HG03175 (cell line): ENCODE data around the gene BRINP2.
A peak's percentile ranks its signal among the peaks of the same experiment; 100 is the strongest.

Experiments used
- ATAC-seq: cut with Tn5 transposase; IDR thresholded peaks from one replicate; pipeline ENCODE4 v1.9.1; 2021; ENCODE audit warnings: mild to moderate bottlenecking, moderate library complexity; ENCODE audit not compliant: unreplicated experiment

The BRINP2 gene

DNA sequence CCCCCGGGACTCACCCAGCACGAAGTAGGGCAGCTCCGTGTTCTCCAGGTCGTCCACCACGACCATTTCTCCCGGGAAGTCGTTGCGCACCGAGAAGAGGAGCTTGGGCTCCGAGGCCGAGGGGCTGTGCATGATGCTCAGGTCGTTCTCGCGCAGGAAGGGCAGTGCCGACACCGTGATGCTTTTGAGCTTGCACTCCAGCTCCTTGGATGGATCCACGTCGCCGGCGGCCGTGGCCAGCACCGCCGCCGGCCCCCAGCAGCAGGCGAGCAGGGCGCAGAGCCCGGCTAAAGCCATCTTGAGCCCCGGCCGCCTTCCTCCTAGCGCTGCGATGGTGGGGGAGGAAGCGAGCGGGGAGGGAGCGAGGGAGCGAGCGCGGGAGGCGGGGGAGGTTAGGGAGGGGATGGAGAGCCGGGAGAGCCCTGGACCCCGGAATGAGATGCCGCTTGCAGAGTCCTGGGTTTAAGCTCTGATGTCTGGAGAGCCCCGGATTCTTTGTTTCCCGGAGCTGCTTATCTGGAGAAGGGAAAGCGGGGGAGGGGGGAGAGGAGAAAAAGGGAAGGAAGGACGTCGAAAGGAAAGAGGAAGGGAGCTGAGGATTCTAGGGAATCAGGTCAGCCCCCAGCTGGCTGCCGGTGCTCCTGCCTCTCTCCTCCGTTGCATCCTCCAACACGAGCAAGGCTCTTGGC, 6.2 kb upstream of the BRINP2 start, which contains the start of gene ASTN1:
ASTN1 (minus strand) TSS at position 333 of the 689 bp plus-strand sequence; CDS start at position 297, 36 bp downstream.
- no peak for ATAC-seq

DNA sequence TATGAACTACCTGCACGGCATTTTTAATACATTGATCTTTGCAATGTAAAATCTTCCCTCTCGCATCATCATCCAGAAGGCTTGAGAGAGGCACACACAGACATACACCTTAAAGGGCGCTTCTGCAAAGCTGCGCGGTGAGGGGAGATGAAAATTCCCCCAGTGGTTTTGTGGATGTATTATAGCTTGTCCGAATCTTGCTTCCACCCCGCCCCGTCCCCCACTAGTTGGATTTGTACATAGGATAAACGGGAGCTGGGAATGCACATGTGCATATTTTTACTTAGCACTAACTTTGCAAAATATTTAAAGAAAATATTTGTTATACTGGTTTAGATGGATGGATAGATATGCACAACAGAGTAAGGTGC, 5.7 kb upstream of the BRINP2 start:
- ATAC-seq, result no peak

GRCh38 chr1:177171536-177172123, 872 bp downstream of the BRINP2 start:
- no peak for ATAC-seq

DNA sequence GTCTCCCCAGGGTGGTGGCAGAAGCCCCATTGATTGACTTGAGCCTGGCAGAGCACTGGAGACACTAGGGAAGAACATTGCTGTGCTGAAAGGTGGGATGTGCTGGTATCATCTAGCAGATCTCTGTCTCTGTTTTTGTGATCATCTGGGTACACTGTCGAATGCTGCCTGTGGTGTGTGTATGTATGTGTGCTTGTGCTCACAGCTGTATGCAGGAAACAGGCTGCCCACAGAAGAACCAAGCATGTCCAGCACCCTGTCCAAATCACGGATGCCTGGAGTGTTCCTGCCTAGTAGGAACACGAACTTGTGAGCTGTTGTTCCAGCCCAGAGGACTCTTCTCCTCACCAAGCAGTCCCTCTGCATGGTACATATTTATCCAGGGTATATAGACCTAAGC, 1.5 kb downstream of the BRINP2 start:
- ATAC-seq, result no peak

DNA sequence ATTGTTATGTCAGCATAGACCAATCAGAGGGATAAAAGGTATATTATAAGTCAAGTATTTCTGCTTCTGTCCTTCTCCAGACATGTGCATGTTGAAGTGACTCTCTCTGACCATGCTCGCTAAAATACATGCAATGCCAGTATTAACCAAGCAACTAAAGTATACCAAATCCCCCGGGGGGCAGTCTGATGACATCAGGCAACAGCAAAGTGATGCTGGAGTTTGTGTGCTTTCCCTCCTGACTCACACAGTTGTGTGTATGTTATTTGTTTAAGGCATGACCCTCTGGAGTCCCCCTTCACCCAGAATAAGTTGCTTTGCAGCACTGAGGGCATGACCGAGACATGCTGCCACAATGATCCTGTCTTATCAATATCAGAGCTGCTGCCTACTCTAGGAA, 2.1 kb downstream of the BRINP2 start:
- ATAC-seq, result no peak

DNA sequence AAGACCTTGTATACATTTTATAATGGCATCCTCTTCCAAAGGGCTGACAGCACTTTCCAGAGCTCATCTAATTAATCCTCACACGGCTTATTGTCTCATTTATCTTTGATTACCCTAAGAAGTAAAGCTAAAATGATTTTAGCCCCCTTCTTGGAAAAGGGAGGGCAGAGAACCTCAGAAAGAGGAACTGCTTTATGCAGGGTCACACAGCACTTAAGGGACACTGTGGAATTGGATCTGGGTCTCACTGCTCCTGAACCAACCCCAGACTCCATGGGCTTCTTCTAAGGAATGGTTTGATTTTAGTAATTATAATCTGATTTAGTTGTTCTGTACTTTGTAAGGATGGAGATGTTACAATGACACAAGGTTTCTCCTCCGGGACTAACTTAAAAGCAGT, 3.2 kb downstream of the BRINP2 start:
- ATAC-seq, result no peak

DNA sequence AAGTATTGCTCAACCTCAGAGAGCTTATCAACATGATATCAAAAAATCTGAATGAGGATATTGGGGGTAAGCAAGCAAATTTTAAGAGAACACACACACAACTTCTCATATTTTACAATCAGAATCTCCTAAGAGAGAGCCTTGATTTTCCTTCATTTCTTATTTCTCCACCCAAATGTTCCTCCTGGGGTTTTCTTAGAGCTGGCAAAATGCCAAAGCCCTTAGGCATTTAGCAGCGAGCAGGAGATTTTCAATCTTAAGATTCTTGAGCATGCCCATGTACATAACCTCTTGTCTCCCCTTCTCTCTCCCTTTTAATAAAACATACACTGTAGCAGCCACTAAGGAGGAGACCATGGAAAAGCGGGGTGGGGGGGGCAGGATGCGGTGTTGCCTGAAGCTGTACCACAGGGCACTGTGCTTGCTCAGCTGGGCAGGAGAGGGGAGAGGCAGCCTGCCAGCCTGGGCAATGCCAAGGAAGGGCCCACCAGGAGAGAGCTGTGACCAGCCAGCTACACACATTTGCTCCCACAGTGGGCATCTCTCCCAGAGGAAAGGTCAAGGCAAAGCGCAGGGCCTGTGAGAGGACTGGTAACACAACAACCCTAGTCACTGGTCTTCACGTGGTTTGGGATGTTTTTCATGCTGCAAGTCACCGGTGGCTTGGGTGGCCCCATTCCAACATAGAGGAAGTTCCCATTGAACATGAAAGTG, 4.3 kb downstream of the BRINP2 start:
- ATAC-seq, result no peak

DNA sequence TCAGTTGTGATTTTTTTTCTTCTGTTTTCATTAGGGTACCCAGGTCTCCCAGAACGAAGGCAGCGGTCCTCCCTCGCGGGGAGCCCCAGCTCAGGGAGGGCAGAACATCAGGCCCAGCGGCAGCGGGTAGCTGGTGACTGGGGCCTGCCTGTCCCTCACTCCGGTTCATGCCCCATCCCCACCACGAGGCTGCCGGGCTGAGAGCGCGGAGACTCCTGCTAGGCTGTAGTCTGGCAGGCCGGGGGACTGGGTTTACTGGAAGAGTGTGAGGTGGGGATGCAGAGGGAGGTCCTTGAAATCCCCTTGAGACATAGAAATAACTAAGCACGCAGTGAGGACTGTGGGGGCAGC, 10.5 kb downstream of the BRINP2 start:
- ATAC-seq, result peak; percentile 7

DNA sequence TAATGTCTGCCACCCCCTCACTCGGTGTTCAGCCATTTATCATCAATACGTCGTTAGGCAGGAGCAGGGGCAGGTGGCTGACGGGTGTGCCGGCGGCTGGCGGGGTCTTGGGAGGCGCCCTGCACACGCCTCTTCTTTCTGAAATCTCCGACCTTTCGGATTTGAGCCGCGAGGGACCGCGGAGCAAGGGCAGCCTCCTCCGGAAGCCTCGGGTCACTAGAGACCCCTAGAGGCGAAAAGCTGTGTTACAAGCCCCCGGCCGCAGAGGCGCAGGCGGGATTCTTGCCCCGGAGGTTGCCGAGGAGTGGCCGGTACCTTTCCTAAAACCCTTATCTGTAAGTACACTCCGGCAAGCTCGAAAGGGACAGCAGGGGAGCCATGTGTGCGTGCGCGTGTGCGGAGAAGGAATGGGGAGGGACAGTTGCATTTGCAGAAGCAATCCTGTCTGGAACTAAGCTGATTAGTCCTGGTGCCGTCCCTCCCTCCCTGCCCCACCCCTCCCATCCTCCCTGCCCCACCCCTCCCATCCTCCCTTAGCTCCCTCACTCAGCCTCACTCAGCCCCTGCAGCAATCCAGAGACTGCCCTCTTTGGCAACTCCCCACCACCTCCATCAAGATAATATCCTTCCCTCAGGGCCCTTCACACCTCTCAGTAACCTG, 11.0 kb downstream of the BRINP2 start:
- peak; percentile 94 for ATAC-seq

GRCh38 chr1:177183836-177184235, 13.1 kb downstream of the BRINP2 start:
- no peak for ATAC-seq

DNA sequence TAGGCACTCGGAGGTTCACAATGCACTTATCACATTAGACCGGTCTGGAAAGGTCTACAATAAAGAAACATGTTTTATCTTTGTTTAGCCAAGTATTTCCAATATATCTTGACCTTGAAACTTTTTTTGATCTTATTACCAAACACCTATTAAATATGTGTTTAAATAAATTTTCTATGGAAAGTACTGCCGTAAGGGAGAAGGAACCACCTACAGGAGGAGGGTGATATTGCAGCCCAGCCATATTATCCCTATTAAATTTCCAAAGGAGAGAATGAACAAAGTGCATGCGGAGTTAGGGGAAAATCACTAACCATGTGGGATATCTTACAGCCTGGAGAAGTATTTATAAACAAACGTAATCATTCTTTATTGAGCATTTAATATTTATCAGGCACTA, 14.5 kb downstream of the BRINP2 start:
- no peak for ATAC-seq

- no peak for ATAC-seq
These were observed 15.9 kb downstream of the BRINP2 start for GRCh38 chr1:177186639-177187038.

DNA sequence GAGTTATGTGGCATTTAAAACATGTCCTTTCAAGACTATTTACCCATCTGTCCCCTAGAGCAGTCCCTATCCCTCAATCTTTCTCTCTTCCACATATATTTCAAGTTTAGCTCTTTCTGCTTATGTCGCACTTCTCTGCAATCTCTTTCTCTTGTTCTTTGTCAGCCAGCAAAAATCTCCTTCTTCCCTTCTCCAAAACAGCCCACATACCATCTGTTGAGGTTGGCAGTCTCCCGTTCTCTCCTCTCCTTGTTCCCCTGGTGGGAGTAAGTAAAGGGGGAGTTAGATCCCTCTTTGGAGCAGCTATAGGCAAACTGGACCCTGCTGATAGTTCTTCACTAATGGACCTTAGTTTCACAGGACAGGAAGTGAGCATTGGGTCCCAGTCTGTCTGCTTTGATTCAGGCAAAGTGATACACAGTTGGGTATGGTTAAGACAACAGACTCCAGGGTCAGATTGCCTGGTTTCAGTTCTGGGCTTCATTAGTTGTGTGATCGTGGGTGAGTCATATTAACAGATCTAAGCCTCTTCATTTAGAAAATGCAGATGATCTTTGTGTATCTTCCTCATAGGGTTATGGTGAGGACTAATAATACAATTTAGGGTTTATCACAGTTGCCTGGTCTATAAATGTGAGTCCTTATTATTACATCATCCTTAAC, 19.7 kb downstream of the BRINP2 start:
- ATAC-seq, result no peak

- no peak for ATAC-seq
These were observed 27.5 kb downstream of the BRINP2 start for GRCh38 chr1:177198243-177198642.

GRCh38 chr1:177200290-177200689, 29.5 kb downstream of the BRINP2 start:
- no peak for ATAC-seq

DNA sequence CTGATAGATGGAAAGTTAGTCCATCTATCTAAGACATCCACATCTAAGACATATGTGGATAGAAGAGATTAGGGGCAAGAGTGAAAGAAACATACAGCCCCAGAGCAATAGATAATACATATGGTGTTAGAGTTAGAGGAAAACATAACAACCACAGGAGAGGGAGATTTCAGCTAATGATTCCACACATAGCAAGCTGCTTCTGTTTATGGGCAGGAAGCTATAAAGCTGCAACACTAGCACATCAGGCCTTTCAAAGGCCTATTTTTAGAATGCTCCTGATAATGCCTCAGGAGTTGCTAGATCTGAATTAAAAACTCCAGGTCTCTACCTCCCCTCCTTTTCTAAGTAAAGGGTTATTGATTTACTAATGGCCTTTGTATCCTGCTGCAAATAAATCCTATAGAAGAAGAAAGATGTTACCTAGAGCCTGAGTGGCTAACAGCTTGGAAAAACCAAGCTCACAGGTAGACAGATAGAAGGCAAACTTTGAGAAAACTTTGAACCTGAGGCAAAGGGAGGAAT, 36.1 kb downstream of the BRINP2 start:
- no peak for ATAC-seq

GRCh38 chr1:177208920-177209319, 38.2 kb downstream of the BRINP2 start:
- ATAC-seq, result no peak

- no peak for ATAC-seq
These were observed 38.6 kb downstream of the BRINP2 start for GRCh38 chr1:177209357-177209756.

DNA sequence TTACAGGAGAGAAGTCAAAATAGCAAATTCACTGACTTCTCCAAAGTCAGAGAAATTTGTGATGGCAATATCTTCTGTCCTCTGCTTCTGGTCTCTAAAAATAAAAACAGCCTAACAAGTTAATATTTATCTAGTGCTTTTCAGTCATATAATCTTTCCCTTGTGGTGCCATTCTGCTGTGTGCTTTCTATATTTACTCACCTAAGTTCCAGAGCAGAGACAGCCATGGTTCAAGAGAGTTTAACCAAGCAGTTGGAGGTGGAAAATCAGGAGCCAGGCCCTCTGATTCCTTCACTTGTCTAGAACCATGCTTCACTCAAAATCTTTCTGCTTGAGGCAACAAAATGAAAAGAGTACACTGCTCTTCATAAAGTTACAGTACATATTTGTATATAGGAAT, 39.3 kb downstream of the BRINP2 start:
- ATAC-seq, result no peak

DNA sequence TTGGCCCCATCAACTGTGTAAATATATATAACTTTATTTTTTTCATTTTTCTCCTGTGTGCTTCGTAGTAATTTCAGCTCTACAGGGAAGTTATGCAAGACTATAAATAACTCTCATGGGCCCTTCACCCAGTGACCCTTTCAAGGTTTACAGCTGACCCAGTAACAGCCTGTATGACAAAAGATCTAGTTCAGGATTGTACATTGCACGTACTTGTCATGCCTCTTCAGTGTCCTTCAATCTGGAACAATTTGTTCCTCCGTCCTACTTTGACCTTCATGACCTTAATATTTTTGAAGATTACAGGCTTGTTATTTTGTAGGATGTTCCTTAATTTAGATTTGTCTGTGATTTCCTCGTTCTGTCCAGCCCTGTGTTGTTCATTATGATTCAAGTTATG, 40.5 kb downstream of the BRINP2 start:
- no peak for ATAC-seq

DNA sequence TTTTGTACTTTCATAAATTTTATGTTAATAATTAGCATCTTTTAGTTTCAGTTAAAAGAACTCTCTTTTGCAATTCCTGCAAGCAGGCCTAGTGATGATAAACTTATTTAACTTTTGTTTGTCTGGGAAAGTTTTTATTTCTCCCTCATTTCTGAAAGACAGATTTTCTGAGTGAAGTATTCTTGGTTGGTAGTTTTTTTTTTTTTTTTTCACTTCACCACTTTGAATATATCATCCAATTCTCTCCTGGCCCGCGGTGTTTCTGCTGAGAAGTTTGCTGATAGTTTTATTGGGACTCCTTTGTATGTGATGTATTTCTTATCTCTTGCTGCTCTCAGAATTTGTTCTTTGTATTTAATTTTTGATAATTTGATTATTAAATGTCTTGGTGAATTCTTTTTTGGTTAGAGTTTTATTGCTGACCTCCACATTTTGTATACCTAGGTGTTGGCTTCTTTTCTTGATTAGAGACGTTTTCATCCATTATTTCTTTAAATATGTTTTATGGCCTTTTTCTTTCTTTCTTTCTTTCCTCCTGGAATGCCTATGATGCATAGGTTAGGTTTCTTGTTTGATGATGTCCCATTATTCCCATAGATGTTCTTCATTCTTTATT, 45.9 kb downstream of the BRINP2 start:
- no peak for ATAC-seq
